GM20000 (cell line): ENCODE data around the gene PRPF31.
A peak's percentile ranks its signal among the peaks of the same experiment; 100 is the strongest.

Source experiments
- DNase-seq: peaks from one replicate; pipeline ENCODE4 v3.0.0; 2012; ENCODE audit warnings: low spot score
- TF ChIP-seq, protein P1 (sequence below): IDR thresholded peaks from 2 replicates; pipeline ENCODE4 v1.5.1; 2012; ENCODE audit warnings: mild to moderate bottlenecking, control low read depth; ENCODE audit errors: extremely low read depth, missing control alignments

PRPF31 gene

DNA sequence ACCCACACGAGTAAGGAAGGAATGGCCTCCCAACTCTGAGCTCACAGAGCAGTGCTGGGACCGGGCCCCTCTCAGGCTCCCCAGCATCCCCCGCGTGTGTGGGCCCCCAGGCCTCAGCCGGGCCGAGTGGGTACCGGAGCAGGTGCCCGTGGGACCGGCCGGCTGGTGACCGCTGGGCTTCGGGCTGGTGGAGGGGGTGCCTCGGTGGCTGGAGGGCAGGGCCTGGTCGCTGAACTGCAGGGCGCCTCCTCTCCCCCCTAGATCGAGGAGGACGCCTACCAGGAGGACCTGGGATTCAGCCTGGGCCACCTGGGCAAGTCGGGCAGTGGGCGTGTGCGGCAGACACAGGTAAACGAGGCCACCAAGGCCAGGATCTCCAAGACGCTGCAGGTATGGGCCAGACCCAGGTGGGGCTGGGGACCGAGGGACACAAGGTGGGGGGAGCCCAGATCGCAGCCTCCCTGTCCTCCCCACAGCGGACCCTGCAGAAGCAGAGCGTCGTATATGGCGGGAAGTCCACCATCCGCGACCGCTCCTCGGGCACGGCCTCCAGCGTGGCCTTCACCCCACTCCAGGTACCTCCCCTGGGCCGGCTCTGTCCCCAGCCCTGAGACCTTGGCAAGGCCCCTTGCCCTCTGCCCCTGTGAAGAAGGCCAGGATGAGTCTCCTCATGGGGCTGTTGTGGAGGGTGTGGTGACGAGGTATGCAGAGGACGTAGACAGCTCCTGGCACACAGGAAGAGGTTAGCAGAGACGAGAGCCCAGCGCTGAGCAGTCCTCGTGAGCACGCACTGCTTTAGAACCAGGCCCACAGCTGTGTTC is 13.5 kb downstream of the PRPF31 start:
- TF ChIP-seq, protein P1, sequence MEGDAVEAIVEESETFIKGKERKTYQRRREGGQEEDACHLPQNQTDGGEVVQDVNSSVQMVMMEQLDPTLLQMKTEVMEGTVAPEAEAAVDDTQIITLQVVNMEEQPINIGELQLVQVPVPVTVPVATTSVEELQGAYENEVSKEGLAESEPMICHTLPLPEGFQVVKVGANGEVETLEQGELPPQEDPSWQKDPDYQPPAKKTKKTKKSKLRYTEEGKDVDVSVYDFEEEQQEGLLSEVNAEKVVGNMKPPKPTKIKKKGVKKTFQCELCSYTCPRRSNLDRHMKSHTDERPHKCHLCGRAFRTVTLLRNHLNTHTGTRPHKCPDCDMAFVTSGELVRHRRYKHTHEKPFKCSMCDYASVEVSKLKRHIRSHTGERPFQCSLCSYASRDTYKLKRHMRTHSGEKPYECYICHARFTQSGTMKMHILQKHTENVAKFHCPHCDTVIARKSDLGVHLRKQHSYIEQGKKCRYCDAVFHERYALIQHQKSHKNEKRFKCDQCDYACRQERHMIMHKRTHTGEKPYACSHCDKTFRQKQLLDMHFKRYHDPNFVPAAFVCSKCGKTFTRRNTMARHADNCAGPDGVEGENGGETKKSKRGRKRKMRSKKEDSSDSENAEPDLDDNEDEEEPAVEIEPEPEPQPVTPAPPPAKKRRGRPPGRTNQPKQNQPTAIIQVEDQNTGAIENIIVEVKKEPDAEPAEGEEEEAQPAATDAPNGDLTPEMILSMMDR: no peak
- no peak for DNase-seq

DNA sequence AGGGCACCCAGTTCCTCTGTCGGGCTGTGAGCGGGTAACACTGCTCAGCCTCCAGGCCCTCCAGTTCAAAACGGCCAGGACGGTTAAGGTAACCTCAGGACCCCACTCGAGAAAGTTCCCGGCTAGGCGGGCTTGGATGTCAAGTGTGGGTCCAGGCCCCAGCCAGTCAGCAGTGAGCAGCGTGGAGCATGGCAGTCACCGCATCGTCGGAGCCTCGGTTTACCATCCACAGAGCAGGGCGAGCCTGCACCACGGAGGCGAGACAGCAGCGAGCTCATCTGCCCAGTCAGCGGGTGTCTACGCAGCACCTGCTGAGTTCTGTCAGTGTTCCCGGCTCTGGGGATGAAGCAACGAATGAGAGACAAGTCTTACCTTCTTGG is 14.1 kb downstream of the PRPF31 start:
- TF ChIP-seq, protein P1: no peak
- DNase-seq: no peak

DNA sequence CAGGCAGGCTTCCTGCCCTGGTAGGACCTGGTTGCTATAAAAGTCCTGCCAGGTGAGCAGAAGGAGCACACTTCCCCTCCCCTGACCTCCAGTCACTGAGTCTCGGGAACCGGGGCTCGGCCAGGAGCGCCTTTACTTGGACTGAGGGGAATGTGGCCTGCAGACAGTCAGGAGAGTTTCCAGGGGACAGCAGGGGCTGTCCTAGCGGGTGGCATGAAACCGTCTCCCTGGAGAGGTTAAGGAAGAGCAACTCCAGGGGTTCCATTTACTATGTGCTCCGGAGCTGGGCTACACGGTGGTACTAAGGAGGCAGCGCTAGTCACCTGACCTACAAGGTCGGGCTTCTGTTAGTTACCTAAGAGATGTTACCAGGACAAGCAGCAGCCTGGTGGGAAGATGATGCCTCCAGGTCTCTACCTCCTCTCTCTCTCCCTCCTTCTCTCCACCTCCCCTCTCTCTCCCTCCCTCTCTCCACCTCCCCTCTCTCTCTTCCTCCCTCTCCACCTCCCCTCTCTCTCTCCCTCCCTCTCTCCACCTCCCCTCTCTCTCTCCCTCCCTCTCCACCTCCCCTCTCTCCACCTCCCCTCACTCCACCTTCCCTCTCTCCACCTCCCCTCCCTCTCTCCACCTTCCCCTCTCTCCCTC is 17.9 kb downstream of the PRPF31 start:
- no peak for DNase-seq
- TF ChIP-seq, protein P1: no peak

DNA sequence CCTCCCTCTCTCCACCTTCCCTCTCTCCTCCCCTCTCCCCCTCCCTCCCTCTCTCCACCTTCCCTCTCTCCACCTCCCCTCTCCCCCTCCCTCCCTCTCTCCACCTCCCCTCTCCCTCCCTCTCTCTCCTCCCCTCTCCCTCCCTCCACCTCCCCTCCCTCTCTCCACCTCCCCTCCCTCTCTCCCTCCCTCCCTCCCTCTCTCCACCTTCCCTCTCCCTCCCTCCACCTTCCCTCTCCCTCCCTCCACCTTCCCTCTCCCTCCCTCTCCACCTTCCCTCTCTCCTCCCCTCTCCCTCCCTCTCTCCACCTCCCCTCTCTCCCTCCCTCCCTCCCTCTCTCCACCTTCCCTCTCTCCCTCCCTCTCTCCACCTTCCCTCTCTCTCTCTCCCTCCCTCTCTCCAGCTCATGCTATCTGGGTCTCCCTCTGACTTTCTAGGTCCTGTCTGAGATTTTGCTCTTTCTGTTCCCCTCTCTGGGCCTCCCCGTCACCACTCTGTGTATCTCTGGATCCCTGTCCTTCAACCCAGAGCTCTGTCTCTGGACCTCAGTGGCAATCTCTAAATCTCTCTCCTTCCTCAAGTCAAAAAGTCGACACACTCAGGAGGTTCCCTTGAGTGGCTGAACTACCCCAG is 18.5 kb downstream of the PRPF31 start:
- DNase-seq: no peak
- TF ChIP-seq, protein P1: no peak

DNA sequence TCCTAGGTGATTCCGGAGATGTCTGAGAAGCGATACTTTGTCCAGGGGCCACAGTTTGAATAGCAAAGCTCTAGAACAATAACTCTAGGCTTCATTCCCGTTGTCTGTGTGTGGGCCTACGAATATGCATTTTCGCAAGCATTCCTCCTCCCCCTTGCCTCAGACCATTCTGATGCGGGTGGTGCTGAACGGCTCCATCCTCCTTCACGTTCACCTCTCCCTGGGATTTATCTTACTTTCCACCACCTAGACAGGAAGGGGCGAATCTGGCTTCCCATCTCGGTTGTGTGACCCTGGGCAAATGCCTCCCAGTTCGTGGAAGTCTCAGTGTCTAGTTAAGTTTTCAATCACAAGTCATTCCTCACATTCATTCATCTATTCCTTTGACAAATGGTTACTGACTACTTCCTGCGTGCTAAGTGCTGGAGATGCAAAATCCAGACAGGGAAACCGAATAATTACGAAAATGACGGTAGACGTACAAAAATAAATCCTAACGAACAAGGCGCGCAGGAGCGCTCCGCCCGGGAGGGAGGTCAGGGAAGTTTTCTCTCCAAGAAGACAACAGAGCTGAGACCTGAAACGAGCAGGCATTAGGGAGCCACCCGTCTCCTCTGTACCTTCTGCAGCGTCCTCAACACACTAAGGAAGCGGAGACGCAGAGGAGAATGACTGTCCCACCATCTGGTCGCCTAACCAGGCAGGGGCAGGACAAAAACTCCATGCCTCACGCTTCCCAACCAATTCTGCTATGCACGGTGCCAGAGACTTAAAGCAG is 20.7 kb downstream of the PRPF31 start:
- DNase-seq: no peak
- TF ChIP-seq, protein P1: no peak

DNA sequence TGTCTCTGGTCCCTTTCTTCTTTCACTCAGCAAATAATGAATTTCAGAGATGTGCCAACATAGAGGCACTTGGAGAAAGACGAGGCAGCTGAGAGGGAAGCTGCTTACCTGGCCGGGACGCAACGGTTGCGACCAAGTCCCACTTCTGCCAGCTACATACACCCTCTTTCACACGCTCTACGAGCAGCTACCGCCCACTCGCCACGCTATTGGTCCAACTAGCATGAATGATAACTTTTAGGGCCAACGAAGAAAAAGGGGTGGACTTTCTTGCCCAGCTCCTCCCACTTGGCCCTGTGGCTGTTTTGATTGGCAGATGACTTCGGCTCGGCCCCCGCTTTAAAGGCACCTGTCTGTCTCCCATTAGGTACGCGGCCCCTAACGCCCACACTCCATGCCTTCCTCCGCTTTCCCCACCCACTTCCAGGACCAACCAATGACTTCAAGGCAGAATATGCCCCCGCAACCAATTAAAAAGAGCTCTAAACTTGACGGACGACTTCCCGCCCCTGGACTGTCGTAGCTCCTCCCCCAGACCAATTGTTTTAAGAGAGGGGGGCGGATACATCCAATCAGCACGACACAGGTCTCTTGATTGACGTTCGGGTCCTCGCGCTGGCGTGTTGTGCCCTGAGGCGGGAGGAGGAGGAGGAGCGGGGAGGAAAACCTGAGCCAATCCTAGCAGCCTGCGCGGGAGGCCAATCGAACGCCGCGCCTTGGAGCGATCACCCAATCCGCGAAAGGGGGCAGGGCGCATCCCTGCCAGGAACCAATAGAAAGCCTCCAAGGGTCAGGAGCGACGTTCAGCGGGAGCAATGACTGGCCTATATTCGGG is 21.5 kb downstream of the PRPF31 start:
- TF ChIP-seq, protein P1: no peak
- peak; percentile 99 for DNase-seq
